ENCODE measurements around the gene ATP6V0C. TPM values are rescaled to one million over a fixed set of nuclear protein-coding genes. Genes with fewer than 3 reads are reported as not detected.

ATP6V0C gene
- total RNA-seq, 1 experiment from 2014 or later: 67.4 TPM

- BruUV-seq (replicated peaks): no TSS peak
- no peak overlapping the region for H3K9ac ChIP-seq (ENCODE audit: low read length)
- intact Hi-C loops (cut with micrococcal nuclease): no loop called here
- no peaks in the 10 kb centered on the region for H4K20me1 ChIP-seq (ENCODE audit: low read length)
- TF ChIP-seq CTCF (conservative IDR thresholded peaks at IDR 0.05; ENCODE audit: low read depth, low read length) (no peak), EZH2phosphoT487 (IDR thresholded peaks at IDR 0.05; ENCODE audit: borderline replicate concordance, low read length) (no peak), EZH2 (IDR thresholded peaks at IDR 0.05; ENCODE audit: low read length, unreplicated experiment) (no peak)
- no peak overlapping the region for H3K27ac ChIP-seq (ENCODE audit: low read length)
- ChIA-PET POLR2A (ENCODE audit: unreplicated experiment) (no interaction called here), CTCF (no interaction called here)
- H3K4me1 ChIP-seq (ENCODE audit: insufficient read depth, low read length): peaks cover 4% of the 10 kb centered on the region; the same call in 1 of the 2 replicates
- peaks cover 11% of the 10 kb centered on the region; the same call in 1 of the 2 replicates for H3K36me3 ChIP-seq (ENCODE audit: low read depth, low read length)
- no peaks in the 10 kb centered on the region for H3K27me3 ChIP-seq (ENCODE audit: low read length)
- no peak overlapping the region for H3K4me3 ChIP-seq (ENCODE audit: low read length)
- no peaks in the 10 kb centered on the region for H3F3A ChIP-seq (ENCODE audit: low read length, unreplicated experiment)
- no peak overlapping the region for H2AFZ ChIP-seq (ENCODE audit: low read length)
- peaks cover under 1% of the 10 kb centered on the region; the same call in 1 of the 2 replicates for H3K79me2 ChIP-seq (ENCODE audit: low read length)
- DNase-seq: no peak
- H3K4me2 ChIP-seq (ENCODE audit: low read length): no peak overlapping the region
- ATAC-seq: no peak
- no peaks in the 10 kb centered on the region for H3K9me2 ChIP-seq (replicated peaks; ENCODE audit: low read length)
- no peaks in the 10 kb centered on the region for H3K9me3 ChIP-seq (ENCODE audit: low read length)
These were observed 14.7 kb downstream of the ATP6V0C start for GRCh38 chr16:2528161-2529060.

GRCh38 chr16:2529061-2529931, 15.5 kb downstream of the ATP6V0C start:
- no peaks in the 10 kb centered on the region for H3K79me2 ChIP-seq (ENCODE audit: low read length)
- POLR2A ChIA-PET (ENCODE audit: unreplicated experiment): no interaction called here
- no TSS peak for BruUV-seq (replicated peaks)

More at GRCh38 chr16:2529061-2529931, 15.5 kb downstream of the ATP6V0C start:
- ATAC-seq (no peak), DNase-seq (peak; percentile 29)
- Histone ChIP-seq H3K9me3 (ENCODE audit: low read length) (no peaks in the 10 kb centered on the region), H3K4me2 (ENCODE audit: low read length) (no peak overlapping the region), H3K4me1 (ENCODE audit: insufficient read depth, low read length) (peaks cover 4% of the 10 kb centered on the region; the same call in 1 of the 2 replicates), H3K4me3 (ENCODE audit: low read length) (no peak overlapping the region), H4K20me1 (ENCODE audit: low read length) (no peaks in the 10 kb centered on the region), H3K27ac (ENCODE audit: low read length) (no peak overlapping the region), H3K27me3 (ENCODE audit: low read length) (no peaks in the 10 kb centered on the region), H3K36me3 (ENCODE audit: low read depth, low read length) (peaks cover 4% of the 10 kb centered on the region; the same call in 1 of the 2 replicates), H3F3A (ENCODE audit: low read length, unreplicated experiment) (no peaks in the 10 kb centered on the region), H2AFZ (ENCODE audit: low read length) (no peak overlapping the region), H3K9ac (ENCODE audit: low read length) (no peak overlapping the region), H3K9me2 (replicated peaks; ENCODE audit: low read length) (no peaks in the 10 kb centered on the region)
- CTCF ChIA-PET: no interaction called here
- intact Hi-C loops (cut with micrococcal nuclease): no loop called here
- TF ChIP-seq EZH2phosphoT487 (IDR thresholded peaks at IDR 0.05; ENCODE audit: borderline replicate concordance, low read length) (no peak), EZH2 (IDR thresholded peaks at IDR 0.05; ENCODE audit: low read length, unreplicated experiment) (no peak), CTCF (conservative IDR thresholded peaks at IDR 0.05; ENCODE audit: low read depth, low read length) (no peak)

All from PC-3 (cell line).